SK-N-MC (cell line): ENCODE data around the gene CFAP70.

ENCODE experiments used
- DNase-seq: peaks from one replicate; pipeline ENCODE4 v3.0.0-alpha.2; 2011; ENCODE audit warnings: low read depth, low spot score
- H3K27ac ChIP-seq: fragments of 200-600 bp; sonication (generic); 2 replicates; pipeline ENCODE4 v1.5.1; 2016; ENCODE audit warnings: mixed run types
- H3K36me3 ChIP-seq: fragments of 200-600 bp; sonication (generic); 2 replicates; pipeline ENCODE4 v1.6.1; 2017; ENCODE audit warnings: antibody characterized with exemption, low read length, mixed read lengths; ENCODE audit not compliant: insufficient read depth
- H3K4me3 ChIP-seq: fragments of 200-600 bp; sonication (generic); 2 replicates; pipeline ENCODE4 v1.5.1; 2016
- H3K9ac ChIP-seq: fragments of 200-600 bp; sonication (generic); 2 replicates; pipeline ENCODE4 v1.8.0; 2017; ENCODE audit warnings: mixed run types, mixed read lengths; ENCODE audit not compliant: insufficient read length
- H3K9me3 ChIP-seq: fragments of 200-600 bp; sonication (generic); 2 replicates; pipeline ENCODE4 v1.6.1; 2017; ENCODE audit warnings: low read depth, mild to moderate bottlenecking, antibody characterized with exemption, low read length, moderate library complexity, mixed read lengths
- EZH2 ChIP-seq: fragments of 200-600 bp; sonication (generic); IDR thresholded peaks from one replicate; pipeline ENCODE4 v1.6.1; 2017; ENCODE audit warnings: antibody characterized with exemption
- FOXP2 ChIP-seq: optimal IDR thresholded peaks from 2 replicates; pipeline ENCODE3; 2011; ENCODE audit warnings: mild to moderate bottlenecking, moderate library complexity; ENCODE audit not compliant: insufficient read depth; ENCODE audit errors: extremely low read length, control extremely low read depth
- POLR2AphosphoS5 ChIP-seq: IDR thresholded peaks from 2 replicates; pipeline ENCODE4 v1.6.1; 2012; ENCODE audit warnings: mild to moderate bottlenecking, low read depth, low read length, borderline replicate concordance

Gene CFAP70

DNA sequence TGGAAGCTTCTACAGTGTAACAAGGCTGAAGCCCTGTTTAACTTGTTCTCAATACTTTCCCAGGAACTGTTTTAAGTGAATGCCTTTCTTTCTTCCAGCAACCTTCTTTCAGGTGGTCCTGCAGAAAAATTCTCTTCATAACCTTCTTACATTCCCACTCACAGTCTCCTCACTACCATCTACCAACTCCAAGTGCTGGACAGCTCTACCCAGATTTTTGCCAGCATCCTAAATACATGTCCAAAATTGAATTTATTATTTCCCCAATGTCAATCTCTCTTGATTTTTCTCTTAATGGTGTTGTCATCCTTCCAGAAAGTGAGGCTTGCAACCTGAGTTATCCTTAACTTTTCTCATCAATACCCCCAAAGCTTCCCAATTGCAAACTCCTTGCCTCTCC lies 48.2 kb downstream of the CFAP70 start:
- H3K9ac ChIP-seq: no peak overlapping the region
- H3K27ac ChIP-seq: no peak overlapping the region
- H3K36me3 ChIP-seq: no peaks in the 10 kb centered on the region

DNA sequence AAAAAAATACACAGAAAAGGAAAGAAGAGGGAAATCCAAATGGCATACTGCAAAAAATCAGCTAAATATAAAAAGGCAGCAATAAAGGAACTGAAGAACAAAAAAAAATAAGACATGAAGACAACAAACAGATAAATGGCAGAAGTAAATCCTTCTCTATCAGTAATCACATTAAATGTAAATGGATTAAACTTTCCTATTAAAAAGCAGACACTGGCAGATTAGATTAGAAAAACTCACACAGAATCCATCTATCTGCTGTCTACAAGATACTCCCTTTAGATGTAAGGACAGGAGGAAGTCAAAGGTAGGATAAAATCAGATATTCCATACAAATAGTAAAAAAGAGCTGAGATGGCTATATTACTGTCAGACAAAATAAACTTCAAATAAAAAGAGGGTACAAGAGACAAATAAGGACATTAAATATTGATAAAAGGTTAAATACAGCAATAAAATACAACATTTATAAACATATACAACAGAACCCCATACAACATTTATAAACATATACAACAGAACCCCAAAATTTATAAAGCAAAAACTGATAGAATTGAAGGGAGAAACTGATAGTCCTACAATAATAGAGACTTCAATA lies 51.4 kb downstream of the CFAP70 start:
- H3K4me3 ChIP-seq: no peak overlapping the region
- TF ChIP-seq FOXP2 (no peak), EZH2 (no peak), POLR2AphosphoS5 (no peak)
- no peaks in the 10 kb centered on the region for H3K36me3 ChIP-seq
- no peak overlapping the region for H3K9ac ChIP-seq
- no peak for DNase-seq
- H3K9me3 ChIP-seq: no peaks in the 10 kb centered on the region
- no peak overlapping the region for H3K27ac ChIP-seq

More for the DNA sequence above, 48.2 kb downstream of the CFAP70 start:
- H3K4me3 ChIP-seq: no peak overlapping the region
- TF ChIP-seq EZH2: no peak
- no peak for TF ChIP-seq POLR2AphosphoS5
- TF ChIP-seq FOXP2: no peak
- no peaks in the 10 kb centered on the region for H3K9me3 ChIP-seq
- DNase-seq: no peak

DNA sequence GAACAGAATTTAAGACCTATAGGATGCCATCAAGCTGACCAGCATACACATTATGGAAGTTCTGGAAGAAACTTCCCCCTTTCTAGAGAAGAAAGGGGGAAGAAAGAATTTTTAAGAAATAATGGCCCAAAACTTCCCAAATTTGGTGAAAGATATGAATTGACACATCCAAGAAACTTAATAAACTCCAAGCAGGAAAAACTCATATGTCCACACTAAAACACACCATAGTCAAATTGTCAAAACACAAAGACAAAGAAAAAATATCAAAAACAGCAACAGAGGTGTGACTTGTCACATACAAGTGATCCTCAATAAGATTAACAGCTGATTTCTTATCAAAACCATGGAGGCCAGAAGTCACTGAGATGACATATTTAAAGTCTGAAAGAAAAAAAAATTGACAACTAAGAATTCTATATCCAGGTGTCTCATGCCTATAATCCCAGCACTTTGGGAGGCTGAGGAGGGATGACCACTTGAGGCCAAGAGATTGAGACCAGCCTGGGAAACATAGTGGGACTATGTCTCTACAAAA lies 52.4 kb downstream of the CFAP70 start:
- Histone ChIP-seq H3K27ac (no peak overlapping the region), H3K9ac (no peak overlapping the region), H3K36me3 (no peaks in the 10 kb centered on the region), H3K4me3 (no peak overlapping the region), H3K9me3 (no peaks in the 10 kb centered on the region)
- no peak for DNase-seq
- TF ChIP-seq POLR2AphosphoS5 (no peak), FOXP2 (no peak), EZH2 (no peak)

DNA sequence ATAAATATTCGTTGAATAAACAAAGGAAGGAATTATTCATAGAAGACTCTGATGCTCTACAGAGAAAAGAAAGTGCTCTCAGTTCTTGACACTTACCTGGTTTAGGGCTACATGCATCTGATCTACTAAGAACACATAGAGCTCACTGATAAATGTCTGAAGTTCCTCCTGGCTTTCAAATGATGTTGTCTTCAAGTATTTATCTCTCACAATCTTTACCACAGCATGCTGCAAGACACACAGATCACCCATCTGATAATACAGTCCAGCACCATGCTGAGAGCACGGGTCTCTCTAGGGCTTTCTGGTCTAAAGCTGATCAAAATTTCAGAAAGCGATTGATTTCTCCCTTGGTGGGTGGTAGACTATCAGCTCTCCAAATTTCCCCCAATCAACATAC lies 61.7 kb downstream of the CFAP70 start:
- no peak for TF ChIP-seq EZH2
- no peak for TF ChIP-seq FOXP2
- no peak for TF ChIP-seq POLR2AphosphoS5
- H3K36me3 ChIP-seq: no peaks in the 10 kb centered on the region
- H3K4me3 ChIP-seq: no peak overlapping the region
- no peak for DNase-seq
- H3K9ac ChIP-seq: no peak overlapping the region
- no peak overlapping the region for H3K27ac ChIP-seq
- H3K9me3 ChIP-seq: no peaks in the 10 kb centered on the region

DNA sequence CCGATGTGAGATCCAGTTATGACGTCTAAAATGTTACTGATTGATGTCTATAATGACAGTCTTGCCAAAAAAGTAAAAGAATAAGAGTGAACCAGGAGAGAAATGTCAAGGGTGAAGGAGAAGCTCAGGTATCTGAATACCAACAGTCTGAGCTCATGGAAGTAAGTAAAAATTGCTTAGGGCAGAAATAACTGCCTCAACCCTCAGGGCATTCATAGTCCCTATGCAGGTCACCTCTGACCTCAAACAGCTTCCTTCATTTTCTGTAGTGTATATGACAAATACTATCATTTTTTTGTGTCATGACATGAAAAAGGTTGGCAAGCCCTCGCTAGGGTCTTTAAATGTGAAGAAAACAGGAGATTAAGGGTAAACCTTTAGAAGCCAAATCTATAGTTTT lies 65.2 kb downstream of the CFAP70 start:
- no peak overlapping the region for H3K4me3 ChIP-seq
- no peaks in the 10 kb centered on the region for H3K9me3 ChIP-seq
- DNase-seq: no peak
- H3K9ac ChIP-seq: no peak overlapping the region
- H3K27ac ChIP-seq: no peak overlapping the region
- TF ChIP-seq FOXP2 (no peak), POLR2AphosphoS5 (no peak), EZH2 (no peak)
- H3K36me3 ChIP-seq: no peaks in the 10 kb centered on the region

DNA sequence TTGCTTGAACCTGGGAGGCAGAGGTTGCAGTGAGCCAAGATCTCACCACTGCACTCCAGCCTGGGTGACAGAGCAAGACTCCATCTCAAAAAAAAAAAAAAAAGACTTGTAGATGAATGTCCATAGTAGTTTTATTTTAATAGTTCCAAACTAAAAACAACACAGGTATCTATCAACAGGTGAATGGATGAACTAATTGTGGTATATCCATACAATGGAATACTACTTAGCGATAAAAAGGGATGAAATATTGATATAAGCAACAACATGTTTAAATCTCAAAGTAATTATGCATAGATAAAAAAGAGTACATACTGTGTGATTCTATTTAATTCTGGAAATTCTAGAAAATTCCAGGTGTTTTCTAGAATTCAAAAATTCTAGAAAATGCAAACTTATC lies 68.7 kb downstream of the CFAP70 start:
- no peak overlapping the region for H3K4me3 ChIP-seq
- no peaks in the 10 kb centered on the region for H3K9me3 ChIP-seq
- no peak overlapping the region for H3K27ac ChIP-seq
- no peak for TF ChIP-seq POLR2AphosphoS5
- no peak for TF ChIP-seq FOXP2
- TF ChIP-seq EZH2: no peak
- DNase-seq: no peak
- no peaks in the 10 kb centered on the region for H3K36me3 ChIP-seq
- no peak overlapping the region for H3K9ac ChIP-seq

DNA sequence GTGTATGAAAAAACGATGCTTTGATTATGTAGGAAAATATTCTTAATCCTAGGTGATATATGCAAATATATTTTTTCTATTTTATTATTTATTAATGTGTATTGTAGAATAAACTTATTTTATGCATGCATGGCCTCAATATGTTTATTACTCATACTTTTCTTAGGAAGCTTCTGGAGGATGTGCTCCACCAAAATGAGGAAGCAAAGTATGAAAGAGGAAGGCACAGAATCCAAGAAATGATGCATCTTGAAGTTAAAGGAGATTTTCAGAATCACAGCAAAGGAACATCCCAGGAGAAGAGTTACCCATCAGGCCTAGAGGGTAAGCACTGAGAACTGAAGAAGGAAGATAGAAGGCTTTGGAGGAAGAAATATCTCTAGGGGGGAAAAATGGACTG lies 71.2 kb downstream of the CFAP70 start:
- Histone ChIP-seq H3K9ac (no peak overlapping the region), H3K27ac (no peak overlapping the region), H3K36me3 (no peaks in the 10 kb centered on the region), H3K4me3 (no peak overlapping the region), H3K9me3 (no peaks in the 10 kb centered on the region)
- no peak for DNase-seq
- TF ChIP-seq FOXP2 (no peak), POLR2AphosphoS5 (no peak), EZH2 (no peak)

DNA sequence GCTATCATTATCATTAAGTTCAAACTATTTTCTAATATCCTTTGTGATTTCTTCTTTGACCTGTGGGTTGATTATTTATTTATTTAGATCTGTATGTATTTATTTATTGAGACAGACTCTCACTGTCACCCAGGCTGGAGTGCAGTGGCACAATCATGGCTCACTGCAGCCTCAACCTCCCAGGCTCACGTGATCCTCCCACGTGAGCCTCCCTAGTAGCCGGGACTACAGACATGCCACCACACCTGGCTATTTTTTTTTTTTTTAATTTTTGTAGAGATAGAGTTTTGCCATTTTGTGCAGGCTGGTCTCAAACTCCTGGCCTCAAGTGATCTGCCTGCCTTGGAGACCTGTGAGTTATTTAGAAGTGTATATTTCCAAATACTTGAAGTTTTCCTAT lies 77.6 kb downstream of the CFAP70 start:
- Histone ChIP-seq H3K9ac (no peak overlapping the region), H3K9me3 (no peaks in the 10 kb centered on the region), H3K27ac (no peak overlapping the region), H3K4me3 (no peak overlapping the region), H3K36me3 (no peaks in the 10 kb centered on the region)
- TF ChIP-seq EZH2 (no peak), FOXP2 (no peak), POLR2AphosphoS5 (no peak)
- DNase-seq: no peak

DNA sequence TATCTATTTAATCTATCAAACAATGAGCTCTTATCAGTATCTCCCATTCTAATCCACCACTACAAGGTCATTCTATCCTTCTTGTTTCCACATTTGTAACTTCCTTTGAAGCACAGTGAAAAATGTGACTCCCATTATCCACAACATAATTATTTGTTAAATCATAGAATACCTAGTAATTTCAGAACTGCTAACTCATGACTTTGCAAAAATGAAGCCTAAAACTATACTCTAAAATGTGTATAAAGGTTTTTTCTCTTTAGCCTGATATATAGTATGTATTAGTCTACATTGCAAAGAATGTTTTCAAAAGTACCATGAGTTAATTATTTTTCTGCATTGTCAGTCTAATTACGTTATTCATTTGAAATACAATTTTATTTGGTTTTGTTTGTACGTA lies 94.2 kb downstream of the CFAP70 start:
- no peak for DNase-seq
- TF ChIP-seq FOXP2 (no peak), POLR2AphosphoS5 (no peak), EZH2 (no peak)
- no peaks in the 10 kb centered on the region for H3K9me3 ChIP-seq
- no peak overlapping the region for H3K27ac ChIP-seq
- no peaks in the 10 kb centered on the region for H3K36me3 ChIP-seq
- no peak overlapping the region for H3K9ac ChIP-seq
- no peak overlapping the region for H3K4me3 ChIP-seq
